Measurements from ENCODE around the gene CIB4. TPM values are rescaled to one million over a fixed set of nuclear protein-coding genes. Genes with fewer than 3 reads are reported as not detected.

The CIB4 gene
- total and polyA plus RNA-seq, 12 donors = not detected

DNA sequence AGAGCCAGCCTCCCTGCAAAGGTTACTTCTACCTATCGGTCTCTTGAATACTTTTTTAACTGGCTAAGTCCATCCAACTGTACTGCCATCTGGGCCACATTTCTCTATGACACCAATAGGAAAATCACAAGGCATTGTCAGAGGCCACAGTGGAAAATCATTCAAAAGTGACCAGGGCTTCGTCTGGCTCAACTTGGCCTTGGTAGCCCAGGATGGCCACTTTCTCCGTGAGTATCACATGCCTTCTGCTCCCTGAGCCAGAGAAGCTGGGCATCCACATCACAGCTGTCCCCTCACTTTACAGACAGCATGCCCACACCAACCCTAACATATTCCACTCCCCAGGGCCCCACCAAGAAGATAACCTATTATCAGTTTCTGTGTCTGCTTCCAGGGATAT is 5.8 kb downstream of the CIB4 start:
- WGBS, 2 donors = 88 to 91% methylated on average over 3 of the region's 3 CpGs
- Histone ChIP-seq H3K27ac (no peak overlapping the region), H3K27me3 (peaks cover 0 to 22% (median 10%) of the 10 kb centered on the region in 7 donors), H3K4me1 (peaks cover 0 to 4% (median 0%) of the 10 kb centered on the region in 9 donors), H3K36me3 (no peaks in the 10 kb centered on the region), H3K9me3 (no peaks in the 10 kb centered on the region), H3K4me3 (no peak overlapping the region)
- TF ChIP-seq, protein P1, sequence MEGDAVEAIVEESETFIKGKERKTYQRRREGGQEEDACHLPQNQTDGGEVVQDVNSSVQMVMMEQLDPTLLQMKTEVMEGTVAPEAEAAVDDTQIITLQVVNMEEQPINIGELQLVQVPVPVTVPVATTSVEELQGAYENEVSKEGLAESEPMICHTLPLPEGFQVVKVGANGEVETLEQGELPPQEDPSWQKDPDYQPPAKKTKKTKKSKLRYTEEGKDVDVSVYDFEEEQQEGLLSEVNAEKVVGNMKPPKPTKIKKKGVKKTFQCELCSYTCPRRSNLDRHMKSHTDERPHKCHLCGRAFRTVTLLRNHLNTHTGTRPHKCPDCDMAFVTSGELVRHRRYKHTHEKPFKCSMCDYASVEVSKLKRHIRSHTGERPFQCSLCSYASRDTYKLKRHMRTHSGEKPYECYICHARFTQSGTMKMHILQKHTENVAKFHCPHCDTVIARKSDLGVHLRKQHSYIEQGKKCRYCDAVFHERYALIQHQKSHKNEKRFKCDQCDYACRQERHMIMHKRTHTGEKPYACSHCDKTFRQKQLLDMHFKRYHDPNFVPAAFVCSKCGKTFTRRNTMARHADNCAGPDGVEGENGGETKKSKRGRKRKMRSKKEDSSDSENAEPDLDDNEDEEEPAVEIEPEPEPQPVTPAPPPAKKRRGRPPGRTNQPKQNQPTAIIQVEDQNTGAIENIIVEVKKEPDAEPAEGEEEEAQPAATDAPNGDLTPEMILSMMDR (IDR thresholded peaks at IDR 0.05) = no peak
- ATAC-seq (no peak), DNase-seq (no peak)
- intact Hi-C loops (cut with DNase I) = no loop called here

GRCh38 chr2:26634636-26635230 is 6.4 kb downstream of the CIB4 start:
- H3K27me3 ChIP-seq = peaks cover 0 to 15% (median 10%) of the 10 kb centered on the region in 7 donors
- peak in 1 of 8 donors; percentile 13 for ATAC-seq
- WGBS, 2 donors = 89 to 91% methylated on average over 11 of the region's 11 CpGs

DNA sequence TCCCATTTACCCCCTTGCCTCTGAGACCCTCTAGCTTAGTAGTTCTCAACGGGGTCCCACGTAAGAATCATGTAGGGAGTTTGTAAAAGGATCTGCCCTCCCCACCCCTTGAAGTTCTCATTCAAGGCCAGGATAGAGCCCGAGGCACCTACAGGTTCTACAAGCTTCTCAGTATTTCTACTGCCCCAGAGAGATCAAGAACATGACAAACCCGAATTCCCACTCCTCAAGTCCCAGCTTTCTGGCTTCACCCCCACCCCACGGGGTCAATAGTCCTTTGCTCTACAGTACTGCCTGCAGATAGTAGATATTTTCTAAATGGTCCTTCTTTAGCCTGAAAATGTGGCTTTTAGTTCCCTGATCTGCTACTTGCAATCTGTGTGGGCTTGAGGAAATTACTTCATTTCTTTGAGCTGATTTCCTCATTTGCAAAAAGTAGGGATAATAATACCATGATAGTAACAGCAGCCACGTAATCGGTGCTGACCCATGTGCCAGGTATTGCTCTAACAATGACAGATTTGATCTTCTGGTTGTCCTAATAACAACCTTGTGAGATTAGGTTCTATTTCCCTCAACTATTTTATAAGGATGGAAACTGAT is 7.1 kb downstream of the CIB4 start:
- Histone ChIP-seq H3K4me3 (no peak overlapping the region), H3K4me1 (no peaks in the 10 kb centered on the region), H3K27ac (no peak overlapping the region), H3K36me3 (no peaks in the 10 kb centered on the region), H3K9me3 (no peaks in the 10 kb centered on the region), H3K27me3 (peaks cover 0 to 12% (median 6%) of the 10 kb centered on the region in 7 donors)
- intact Hi-C loops (cut with DNase I) = no loop called here
- TF ChIP-seq, protein P1 (IDR thresholded peaks at IDR 0.05) = no peak
- no peak for ATAC-seq
- DNase-seq = no peak
- WGBS, 2 donors = 77 to 84% methylated on average over 7 of the region's 7 CpGs

More at GRCh38 chr2:26634636-26635230, 6.4 kb downstream of the CIB4 start:
- no peak overlapping the region for H3K4me3 ChIP-seq
- no peak overlapping the region for H3K27ac ChIP-seq
- H3K4me1 ChIP-seq = no peaks in the 10 kb centered on the region
- TF ChIP-seq, protein P1 (IDR thresholded peaks at IDR 0.05) = no peak
- no peaks in the 10 kb centered on the region for H3K9me3 ChIP-seq
- H3K36me3 ChIP-seq = no peaks in the 10 kb centered on the region
- intact Hi-C loops (cut with DNase I) = no loop called here
- no peak for DNase-seq

DNA sequence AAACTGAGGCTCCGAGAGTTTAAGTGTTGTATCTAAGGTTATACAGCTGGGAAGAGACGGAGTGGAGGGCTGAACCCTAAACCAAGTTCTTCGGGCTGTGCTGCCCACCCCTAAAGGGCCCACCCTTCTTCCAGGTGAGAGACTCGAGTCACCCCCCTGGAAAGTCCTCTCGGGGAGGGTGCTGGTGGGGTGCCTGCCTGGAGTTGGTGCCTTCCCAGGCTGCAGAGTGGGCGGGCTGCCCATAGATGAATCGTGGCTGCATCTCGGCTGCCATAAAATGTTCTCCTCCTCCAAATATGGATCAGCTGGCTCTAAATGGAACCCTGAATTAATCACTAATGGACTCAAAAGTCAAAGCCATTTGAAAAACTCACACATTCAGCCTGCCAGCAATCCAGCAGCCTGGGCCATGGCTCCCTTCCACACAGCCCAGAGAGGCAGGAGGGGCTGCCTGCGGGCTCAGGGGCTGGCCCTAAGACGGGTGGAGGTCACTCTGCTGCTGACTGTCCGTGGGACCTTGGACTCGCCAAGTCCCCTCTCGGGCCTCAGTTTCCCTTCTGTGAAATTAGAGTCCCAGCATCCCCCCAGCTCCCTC is 7.7 kb downstream of the CIB4 start:
- TF ChIP-seq, protein P1 (IDR thresholded peaks at IDR 0.05) = no peak
- WGBS, 2 donors = 83 to 84% methylated on average over 13 of the region's 13 CpGs
- no peak for ATAC-seq

More for the DNA sequence above, 7.7 kb downstream of the CIB4 start:
- no peak for DNase-seq
- intact Hi-C loops (cut with DNase I) = no loop called here
- Histone ChIP-seq H3K4me1 (no peaks in the 10 kb centered on the region), H3K9me3 (no peaks in the 10 kb centered on the region), H3K36me3 (no peaks in the 10 kb centered on the region), H3K4me3 (no peak overlapping the region), H3K27me3 (peaks cover 0 to 18% (median 0%) of the 10 kb centered on the region in 7 donors), H3K27ac (no peak overlapping the region)

Data from heart right ventricle (tissue), 16 donors.